CD14-positive monocyte (primary cell): ENCODE measurements around the gene WWTR1. TPM values are rescaled to one million over a fixed set of nuclear protein-coding genes. Genes with fewer than 3 reads are reported as not detected.

Experiments used
- DNase-seq, 3 donors: peaks; one replicate each; pipeline ENCODE4 v3.0.0-alpha.2; 2011 to 2022
- H2AFZ ChIP-seq: 2 replicates; pipeline ENCODE4 v1.6.0; 2012; ENCODE audit warnings: mild to moderate bottlenecking, low read depth, low read length, inconsistent platforms; ENCODE audit not compliant: insufficient read depth, poor library complexity, severe bottlenecking
- H3K27ac ChIP-seq, 2 donors: 1 replicate in 1 of 2; 2 replicates in 1 of 2; pipeline ENCODE4 v1.5.1; 2012 to 2013; ENCODE audit warnings: low read length in 2 of 2, control low read depth in 1 of 2, inconsistent platforms in 1 of 2, low read depth in 1 of 2, mild to moderate bottlenecking in 1 of 2
- H3K27me3 ChIP-seq, 2 donors: one replicate each; pipeline versions ENCODE4 v1.6.0 to v1.6.1; 2011 to 2013; ENCODE audit warnings: low read length in 2 of 2; ENCODE audit not compliant: control insufficient read depth in 2 of 2, insufficient read depth in 2 of 2
- H3K36me3 ChIP-seq, 2 donors: replicated peaks in 1 of 2; 1 replicate in 1 of 2; 2 replicates in 1 of 2; pipeline versions ENCODE4 v1.5.1 to v1.6.1; 2012 to 2013; ENCODE audit warnings: low read length in 2 of 2, control low read depth in 1 of 2, inconsistent platforms in 1 of 2, mild to moderate bottlenecking in 1 of 2; ENCODE audit not compliant: insufficient read depth in 2 of 2, control insufficient read depth in 1 of 2
- H3K4me1 ChIP-seq, 2 donors: 1 replicate in 1 of 2; 2 replicates in 1 of 2; pipeline versions ENCODE4 v1.5.1 to v1.6.1; 2012 to 2013; ENCODE audit warnings: low read length in 2 of 2, control low read depth in 1 of 2, inconsistent platforms in 1 of 2, mild to moderate bottlenecking in 1 of 2, moderate library complexity in 1 of 2; ENCODE audit not compliant: insufficient read depth in 2 of 2, control insufficient read depth in 1 of 2
- H3K4me2 ChIP-seq: replicated peaks from 2 replicates; pipeline ENCODE3; 2012; ENCODE audit warnings: low read length, moderate library complexity, mild to moderate bottlenecking; ENCODE audit not compliant: poor library complexity, severe bottlenecking; ENCODE audit errors: extremely low read depth
- H3K4me3 ChIP-seq, 3 experiments: fragments of 200-600 bp in 1 of 3; sonication (generic) in 1 of 3; replicated peaks in 1 of 3; 1 replicate in 2 of 3; 2 replicates in 1 of 3; pipeline ENCODE4 v1.5.1; 2011 to 2013; ENCODE audit warnings: low read length in 3 of 3, mild to moderate bottlenecking in 3 of 3, control low read depth in 2 of 3, low read depth in 2 of 3, inconsistent platforms in 1 of 3, moderate library complexity in 1 of 3
- H3K79me2 ChIP-seq: 2 replicates; pipeline ENCODE4 v1.6.0; 2012; ENCODE audit warnings: mild to moderate bottlenecking, control low read depth, inconsistent platforms, low read length, moderate library complexity; ENCODE audit not compliant: insufficient read depth
- H3K9ac ChIP-seq: 2 replicates; pipeline ENCODE4 v1.6.0; 2017; ENCODE audit warnings: low read length, mild to moderate bottlenecking; ENCODE audit not compliant: insufficient read depth, poor library complexity, severe bottlenecking
- H3K9me3 ChIP-seq, 2 donors: replicated peaks in 1 of 2; 1 replicate in 1 of 2; 2 replicates in 1 of 2; pipeline versions ENCODE4 v1.5.1 to v1.6.1; 2012 to 2013; ENCODE audit warnings: low read length in 2 of 2, control low read depth in 1 of 2; ENCODE audit not compliant: control insufficient read depth in 1 of 2, insufficient read depth in 1 of 2
- H4K20me1 ChIP-seq: 2 replicates; pipeline ENCODE4 v1.6.0; 2012; ENCODE audit warnings: mild to moderate bottlenecking, low read length, control low read depth, moderate library complexity; ENCODE audit not compliant: insufficient read depth
- H3K27ac Mint-ChIP-seq, 7 donors: one replicate each; pipeline ENCODE4 v1.8.0; 2020; ENCODE audit warnings: mild to moderate bottlenecking in 7 of 7, mixed read lengths in 7 of 7, moderate library complexity in 6 of 7, inconsistent platforms in 2 of 7
- H3K27me3 Mint-ChIP-seq, 3 donors: one replicate each; pipeline ENCODE4 v1.8.0; 2021 to 2022; ENCODE audit warnings: low read depth in 3 of 3, mild to moderate bottlenecking in 3 of 3, mixed read lengths in 3 of 3, moderate library complexity in 3 of 3, inconsistent platforms in 1 of 3
- H3K36me3 Mint-ChIP-seq, 2 donors: one replicate each; pipeline ENCODE4 v1.8.0; 2020; ENCODE audit warnings: mixed read lengths in 2 of 2, inconsistent platforms in 1 of 2, mild to moderate bottlenecking in 1 of 2
- H3K4me1 Mint-ChIP-seq: one replicate; pipeline ENCODE4 v1.8.0; 2020; ENCODE audit warnings: mild to moderate bottlenecking, mixed read lengths
- H3K4me3 Mint-ChIP-seq, 2 donors: one replicate each; pipeline ENCODE4 v1.8.0; 2020; ENCODE audit warnings: mild to moderate bottlenecking in 2 of 2, mixed read lengths in 2 of 2, moderate library complexity in 1 of 2
- H3K9me3 Mint-ChIP-seq, 7 donors: one replicate each; pipeline ENCODE4 v1.8.0; 2020 to 2022; ENCODE audit warnings: mixed read lengths in 7 of 7, mild to moderate bottlenecking in 6 of 7, moderate library complexity in 6 of 7, inconsistent platforms in 2 of 7
- CTCF ChIP-seq: fragments of 200-600 bp; IDR thresholded peaks from one replicate; pipeline ENCODE4 v1.8.0; 2022; ENCODE audit warnings: antibody characterized with exemption, mild to moderate bottlenecking
- WGBS: methylation state at CpG from one replicate; pipeline ENCODE4 v1.1.5; 2013; ENCODE audit warnings: missing lambda C conversion rate; ENCODE audit not compliant: insufficient coverage; 5-methylcytosine and 5-hydroxymethylcytosine counted together
- intact Hi-C, 2 donors: fragments of 100-400 bp; cut with micrococcal nuclease; formaldehyde crosslinking; loops; one replicate each; pipeline versions ENCODE4 v1.15.0 to v1.15.1; 2023
- polyA plus RNA-seq, 3 donors: library from polyadenylated mRNA; depleted of rRNA in 1 of 3; unstranded in 2 of 3; stranded (reverse) in 1 of 3; fragments of 300-500 nt in 2 of 3; fragments of >200 nt in 1 of 3; fragmentation: Illumina TruSeq in 2 of 3; gene quantifications; 1 replicate in 2 of 3; 2 replicates in 1 of 3; pipeline ENCODE4 v1.2.3, GENCODE V29; 2012 to 2021

Gene WWTR1
- polyA plus RNA-seq, 3 donors: not detected

GRCh38 chr3:149635396-149635795, 22.4 kb downstream of the WWTR1 start:
- Histone ChIP-seq H3K4me1 (no peaks in the 10 kb centered on the region), H3K9me3 (no peaks in the 10 kb centered on the region), H2AFZ (no peak overlapping the region), H3K36me3 (no peaks in the 10 kb centered on the region), H4K20me1 (no peaks in the 10 kb centered on the region), H3K27me3 (peaks cover 77 to 97% of the 10 kb centered on the region in 2 donors), H3K27ac (no peak overlapping the region), H3K4me3 (no peak overlapping the region), H3K79me2 (no peaks in the 10 kb centered on the region), H3K9ac (no peak overlapping the region), H3K4me2 (no peak overlapping the region)
- no peaks in the 10 kb centered on the region for H3K36me3 Mint-ChIP-seq
- intact Hi-C loops: no loop called here
- H3K4me3 Mint-ChIP-seq: peak overlapping the region in 1 of 2 donors; percentile 68
- H3K4me1 Mint-ChIP-seq: peaks cover 4% of the 10 kb centered on the region
- WGBS: 50% methylated on average over 3 of the region's 4 CpGs
- peaks cover 77 to 96% (median 87%) of the 10 kb centered on the region in 3 donors for H3K27me3 Mint-ChIP-seq
- TF ChIP-seq CTCF: no peak
- H3K27ac Mint-ChIP-seq: no peak overlapping the region
- H3K9me3 Mint-ChIP-seq: peaks cover 0 to 6% (median 4%) of the 10 kb centered on the region in 7 donors
- DNase-seq: no peak

GRCh38 chr3:149634573-149634972, 23.3 kb downstream of the WWTR1 start:
- H3K27ac Mint-ChIP-seq: peak overlapping the region in 1 of 7 donors; percentile 64

More at GRCh38 chr3:149634573-149634972, 23.3 kb downstream of the WWTR1 start:
- H3K4me2 ChIP-seq: no peak overlapping the region
- no peaks in the 10 kb centered on the region for H3K36me3 ChIP-seq
- peaks cover 82 to 98% of the 10 kb centered on the region in 2 donors for H3K27me3 ChIP-seq
- H3K79me2 ChIP-seq: no peaks in the 10 kb centered on the region
- Mint-ChIP-seq H3K27me3 (peaks cover 78 to 96% (median 91%) of the 10 kb centered on the region in 3 donors), H3K36me3 (no peaks in the 10 kb centered on the region), H3K4me3 (peak overlapping the region in 1 of 2 donors; percentile 52), H3K9me3 (peaks cover 0 to 6% (median 4%) of the 10 kb centered on the region in 7 donors), H3K4me1 (peaks cover 4% of the 10 kb centered on the region)
- no peaks in the 10 kb centered on the region for H4K20me1 ChIP-seq
- H3K4me3 ChIP-seq: no peak overlapping the region
- no peaks in the 10 kb centered on the region for H3K9me3 ChIP-seq
- no peak overlapping the region for H3K9ac ChIP-seq
- H2AFZ ChIP-seq: no peak overlapping the region
- no peak for DNase-seq
- H3K4me1 ChIP-seq: no peaks in the 10 kb centered on the region
- WGBS: 100% methylated on average over 2 of the region's 4 CpGs
- no peak overlapping the region for H3K27ac ChIP-seq
- intact Hi-C loops: no loop called here
- no peak for TF ChIP-seq CTCF
